A673 (cell line): ENCODE results near the gene CEMIP.

Experiments
- CTCF ChIP-seq: fragments of 300-800, 200-600 bp; sonication (generic); conservative IDR thresholded peaks from 2 replicates; pipeline ENCODE4 v1.5.1; 2017; ENCODE audit warnings: low read depth, mild to moderate bottlenecking, antibody characterized with exemption, low read length, moderate library complexity, mixed read lengths
- EZH2 ChIP-seq: fragments of 200-600 bp; sonication (generic); IDR thresholded peaks from 2 replicates; pipeline ENCODE4 v1.6.1; 2017; ENCODE audit warnings: borderline replicate concordance, low read depth, mild to moderate bottlenecking, mixed read lengths, antibody characterized with exemption, low read length; ENCODE audit not compliant: poor library complexity, severe bottlenecking

GRCh38 chr15:80990955-80991354 lies 211.8 kb downstream of the CEMIP start:
- TF ChIP-seq CTCF (no peak), EZH2 (no peak)
